Fibroblast of the aortic adventitia (primary cell): Measurements from ENCODE around the gene AAK1. TPM values are rescaled to one million over a fixed set of nuclear protein-coding genes. Genes with fewer than 3 reads are reported as not detected.
"Not testable (repeated sequence)": the region's sequence is repeated elsewhere in the genome, so short reads cannot be mapped to it uniquely, and the experiment has no call there.

Experiments used
- DNase-seq: peaks from one replicate; pipeline ENCODE4 v3.0.0-alpha.2; 2010; ENCODE audit warnings: low read depth
- H3K4me3 ChIP-seq: 2 replicates; pipeline ENCODE4 v1.5.1; 2011; ENCODE audit warnings: low read depth, mild to moderate bottlenecking, control low read depth, low read length, moderate library complexity
- total RNA-seq: library from RNA; depleted of rRNA; stranded (reverse); fragments of >200 nt; gene quantifications from 2 replicates; pipeline ENCODE4 v1.2.3, GENCODE V29; 2012; ENCODE audit warnings: low replicate concordance
- TF ChIP-seq, protein P1 (sequence below): IDR thresholded peaks from 2 replicates; pipeline ENCODE4 v1.5.1; 2011; ENCODE audit warnings: mild to moderate bottlenecking, low read length, control low read depth, inconsistent platforms; ENCODE audit not compliant: insufficient read depth

The AAK1 gene
- total RNA-seq, 1 donor = 82.6 TPM

DNA sequence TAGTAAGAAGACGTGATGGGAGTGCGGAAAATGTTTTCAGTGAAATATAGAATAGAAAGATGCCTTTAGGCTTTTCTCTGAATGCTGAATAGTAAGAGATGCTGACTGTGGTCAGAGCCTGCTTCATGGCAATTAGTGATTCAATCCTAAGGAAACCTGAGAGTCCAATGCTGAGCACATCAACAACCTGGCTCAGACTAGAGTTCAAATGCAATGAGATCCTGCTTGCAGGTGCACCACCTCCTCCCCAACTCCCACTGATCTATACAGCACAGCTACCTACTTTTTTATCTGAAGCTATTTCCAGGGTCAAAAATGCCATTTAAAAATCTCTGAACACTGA is 65.4 kb downstream of the AAK1 start:
- no peak for DNase-seq
- TF ChIP-seq, protein P1, sequence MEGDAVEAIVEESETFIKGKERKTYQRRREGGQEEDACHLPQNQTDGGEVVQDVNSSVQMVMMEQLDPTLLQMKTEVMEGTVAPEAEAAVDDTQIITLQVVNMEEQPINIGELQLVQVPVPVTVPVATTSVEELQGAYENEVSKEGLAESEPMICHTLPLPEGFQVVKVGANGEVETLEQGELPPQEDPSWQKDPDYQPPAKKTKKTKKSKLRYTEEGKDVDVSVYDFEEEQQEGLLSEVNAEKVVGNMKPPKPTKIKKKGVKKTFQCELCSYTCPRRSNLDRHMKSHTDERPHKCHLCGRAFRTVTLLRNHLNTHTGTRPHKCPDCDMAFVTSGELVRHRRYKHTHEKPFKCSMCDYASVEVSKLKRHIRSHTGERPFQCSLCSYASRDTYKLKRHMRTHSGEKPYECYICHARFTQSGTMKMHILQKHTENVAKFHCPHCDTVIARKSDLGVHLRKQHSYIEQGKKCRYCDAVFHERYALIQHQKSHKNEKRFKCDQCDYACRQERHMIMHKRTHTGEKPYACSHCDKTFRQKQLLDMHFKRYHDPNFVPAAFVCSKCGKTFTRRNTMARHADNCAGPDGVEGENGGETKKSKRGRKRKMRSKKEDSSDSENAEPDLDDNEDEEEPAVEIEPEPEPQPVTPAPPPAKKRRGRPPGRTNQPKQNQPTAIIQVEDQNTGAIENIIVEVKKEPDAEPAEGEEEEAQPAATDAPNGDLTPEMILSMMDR = no peak
- no peak overlapping the region for H3K4me3 ChIP-seq

DNA sequence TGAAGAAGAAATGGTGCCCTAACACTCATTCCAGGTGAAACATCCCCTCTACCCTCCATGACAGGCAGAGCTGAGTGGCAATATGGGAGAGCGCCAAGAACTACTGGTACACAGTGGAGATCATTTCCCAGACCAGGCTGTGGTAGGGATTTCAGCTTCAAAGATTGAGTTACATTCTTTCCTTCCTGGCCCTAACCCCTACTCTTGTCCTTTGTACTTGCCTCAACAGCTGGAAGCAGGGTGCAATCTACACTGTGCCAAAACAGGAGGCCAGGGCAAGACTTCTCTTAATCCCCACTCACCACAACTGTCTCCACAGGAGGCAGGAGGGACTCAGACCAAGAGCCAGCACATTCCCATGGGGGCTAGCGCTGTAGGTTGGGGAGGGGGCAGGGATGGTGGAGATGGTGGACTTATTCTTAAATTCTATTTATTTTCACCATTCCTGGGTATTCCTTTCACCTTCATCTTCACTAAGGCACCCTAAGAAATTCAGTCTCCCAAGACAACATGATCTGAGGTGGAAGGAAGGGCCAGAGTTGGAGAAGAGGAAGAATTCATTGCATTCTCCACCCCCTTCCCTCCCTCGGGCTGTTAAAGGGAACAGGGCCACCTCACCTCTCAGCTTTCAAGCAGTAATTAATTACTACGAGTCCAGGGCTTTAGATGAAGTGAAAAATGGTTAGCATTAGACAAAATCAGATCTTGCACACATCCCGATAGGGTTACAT is 65.9 kb downstream of the AAK1 start:
- TF ChIP-seq, protein P1 = no peak
- no peak overlapping the region for H3K4me3 ChIP-seq
- no peak for DNase-seq

DNA sequence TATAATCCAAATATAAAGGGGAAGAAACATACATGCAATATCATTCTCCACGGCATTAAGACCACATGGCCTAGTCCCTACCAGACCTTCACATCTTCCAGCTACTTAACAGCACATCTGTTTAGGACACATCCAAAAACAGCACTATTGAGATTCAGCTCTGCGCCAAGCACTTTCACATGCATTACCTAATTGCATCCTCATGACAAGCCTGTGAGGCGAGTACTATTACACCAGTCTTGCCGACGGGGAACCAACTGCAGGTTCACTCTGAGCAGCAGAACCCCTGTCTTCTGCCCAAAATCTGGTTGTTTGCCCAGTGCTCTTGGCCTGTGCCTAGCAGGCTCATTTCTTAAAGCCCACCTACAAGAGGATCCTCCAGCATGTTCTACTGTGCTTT is 66.7 kb downstream of the AAK1 start:
- no peak overlapping the region for H3K4me3 ChIP-seq
- DNase-seq = no peak
- TF ChIP-seq, protein P1 = no peak

DNA sequence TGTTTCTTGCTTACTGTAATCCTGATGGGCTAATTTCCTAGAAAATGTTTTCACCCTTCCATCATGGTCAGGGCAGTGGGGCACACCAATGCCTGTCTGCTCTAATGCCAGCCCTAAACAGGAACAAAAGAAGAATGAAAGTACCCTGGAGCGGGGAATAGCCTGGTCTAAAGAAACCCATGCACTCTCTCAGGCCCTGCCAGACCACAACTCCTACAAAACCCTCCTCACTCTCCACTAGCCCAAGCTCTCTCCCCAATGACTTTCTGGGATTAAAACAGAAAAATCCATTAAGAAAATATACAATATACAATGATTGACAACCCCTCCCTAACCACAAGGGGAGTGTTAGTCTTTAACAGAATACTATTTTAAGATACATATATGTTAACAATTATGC is 67.6 kb downstream of the AAK1 start:
- TF ChIP-seq, protein P1 = no peak
- DNase-seq = no peak
- H3K4me3 ChIP-seq = no peak overlapping the region

DNA sequence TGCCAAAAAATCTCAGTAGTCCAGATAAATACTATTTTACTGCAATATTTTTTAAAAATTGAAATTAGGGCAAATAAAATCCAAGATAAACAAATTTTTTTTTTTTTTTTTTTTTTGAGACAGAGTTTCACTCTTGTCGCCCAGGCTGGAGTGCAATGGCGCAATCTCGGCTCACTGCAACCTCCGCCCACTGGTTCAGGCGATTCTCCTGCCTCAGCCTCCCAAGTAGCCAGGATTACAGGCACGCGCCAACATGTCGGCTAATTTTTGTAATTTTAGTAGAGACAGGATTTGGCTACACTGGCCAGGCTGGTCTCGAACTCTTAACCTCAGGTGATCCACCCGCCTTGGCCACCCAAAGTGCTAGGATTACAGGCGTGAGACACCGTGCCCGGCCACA is 68.2 kb downstream of the AAK1 start:
- H3K4me3 ChIP-seq, DNase-seq: not testable (repeated sequence)

DNA sequence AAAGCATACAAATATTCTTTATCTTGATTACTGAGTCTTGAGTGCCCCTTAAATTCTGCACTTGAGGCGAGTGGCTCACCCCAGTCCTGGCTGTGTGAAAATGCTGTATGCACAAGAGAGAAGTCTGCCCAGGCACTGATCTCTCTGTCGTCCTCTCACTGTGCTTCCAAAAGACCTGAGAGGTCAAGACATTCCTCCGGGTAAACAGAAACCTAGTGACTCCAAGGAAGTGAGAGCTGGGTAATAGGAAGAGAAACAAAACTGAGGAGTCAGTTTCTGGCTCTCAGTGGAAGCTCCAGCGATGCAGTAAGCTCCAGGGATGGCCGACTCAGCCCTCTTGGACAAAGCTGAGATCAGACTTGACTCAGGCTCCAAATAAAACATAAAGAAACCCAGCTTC is 70.9 kb downstream of the AAK1 start:
- TF ChIP-seq, protein P1 = no peak
- DNase-seq = peak; percentile 69
- H3K4me3 ChIP-seq = peak overlapping the region; percentile 6

DNA sequence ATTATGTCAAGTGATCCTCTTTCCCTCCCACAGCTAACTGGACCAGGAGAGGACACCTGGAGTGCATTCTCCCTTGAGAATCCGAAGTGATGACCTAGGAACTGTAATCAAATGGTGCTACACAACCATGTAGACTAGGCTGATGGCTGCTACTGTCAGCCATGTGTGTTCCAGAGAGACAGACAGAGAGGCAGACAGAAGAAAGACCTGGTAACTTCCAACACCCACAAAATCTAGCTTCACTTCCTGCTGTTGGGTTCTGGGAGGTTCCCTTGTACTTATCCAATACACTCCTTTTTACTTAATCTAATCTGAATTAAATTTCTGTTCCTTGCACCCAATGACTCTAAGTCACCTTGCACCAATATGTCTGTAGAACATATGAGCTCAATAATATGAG is 72.3 kb downstream of the AAK1 start:
- TF ChIP-seq, protein P1 = no peak
- no peak overlapping the region for H3K4me3 ChIP-seq
- DNase-seq = no peak
